HG03064 (cell line): ENCODE measurements around the gene INPP5A.
"Not testable (repeated sequence)": the region's sequence is repeated elsewhere in the genome, so short reads cannot be mapped to it uniquely, and the experiment has no call there.

ENCODE experiments used
- ATAC-seq: cut with Tn5 transposase; IDR thresholded peaks from one replicate; pipeline ENCODE4 v1.9.1; 2021; ENCODE audit warnings: low read depth; ENCODE audit not compliant: unreplicated experiment

Gene INPP5A

DNA sequence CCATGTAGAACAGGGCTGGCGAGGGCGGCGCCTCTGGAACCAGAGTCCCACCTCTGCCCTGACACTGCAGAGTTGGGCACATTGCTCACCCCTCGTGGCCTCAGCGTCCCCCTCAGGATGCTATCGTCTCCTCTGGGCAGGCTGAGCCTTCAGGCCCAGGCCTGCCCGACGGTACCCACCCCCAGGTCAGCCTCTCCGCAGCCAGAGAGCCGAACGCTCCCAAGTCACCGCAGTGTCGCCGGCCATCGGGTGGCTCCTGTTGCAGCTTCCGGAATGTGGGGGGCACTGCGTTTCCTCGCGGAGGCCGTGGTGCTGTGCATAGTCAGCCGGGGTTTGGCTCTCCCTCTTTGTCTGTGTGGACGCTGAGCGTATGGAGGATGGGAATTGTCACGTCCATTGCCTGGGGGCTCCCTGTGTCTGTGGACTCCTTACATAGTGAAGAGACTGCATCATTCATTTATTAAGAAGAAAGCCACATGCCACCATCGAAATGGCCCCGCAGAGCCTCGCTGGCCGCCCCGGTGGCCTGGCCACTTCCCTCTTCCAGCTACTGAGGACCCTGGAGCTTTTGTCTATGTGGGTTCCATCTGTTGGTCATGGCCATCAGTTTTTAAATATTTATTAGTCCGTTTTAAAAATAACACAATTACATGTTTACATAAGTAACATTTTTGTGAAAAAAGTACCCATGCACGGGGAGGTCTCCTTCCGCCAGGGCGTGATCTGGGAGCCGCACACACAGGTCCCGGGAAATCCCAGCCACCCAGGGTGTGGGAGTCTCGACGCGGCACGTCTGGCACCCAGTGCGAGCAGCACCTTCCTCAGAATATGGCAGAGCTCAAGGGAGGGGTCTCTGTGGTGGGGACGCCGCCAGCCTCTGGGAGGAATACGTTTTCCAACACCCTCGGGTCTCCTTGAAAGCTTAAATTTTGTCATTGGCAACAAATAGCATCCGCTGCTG is 232.8 kb downstream of the INPP5A start:
- ATAC-seq = no peak

DNA sequence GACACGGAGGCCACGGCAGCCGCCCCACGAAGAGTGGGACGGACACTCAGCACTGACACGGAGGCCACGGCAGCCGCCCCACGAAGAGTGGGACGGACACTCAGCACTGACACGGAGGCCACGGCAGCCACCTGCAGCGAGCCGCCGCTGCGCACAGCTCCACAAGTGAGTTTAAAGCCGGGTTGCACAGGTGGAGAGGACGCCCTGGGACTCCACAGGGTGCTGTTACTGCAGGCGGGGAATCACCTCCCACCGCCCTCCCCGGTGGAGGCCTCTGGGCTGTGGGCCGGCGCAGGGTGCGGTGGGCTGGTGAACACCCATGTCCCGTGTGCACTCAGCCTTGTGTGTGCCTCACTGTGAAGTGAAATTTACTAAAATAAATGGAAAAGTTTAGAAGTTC is 235.2 kb downstream of the INPP5A start:
- not testable (repeated sequence) for ATAC-seq

DNA sequence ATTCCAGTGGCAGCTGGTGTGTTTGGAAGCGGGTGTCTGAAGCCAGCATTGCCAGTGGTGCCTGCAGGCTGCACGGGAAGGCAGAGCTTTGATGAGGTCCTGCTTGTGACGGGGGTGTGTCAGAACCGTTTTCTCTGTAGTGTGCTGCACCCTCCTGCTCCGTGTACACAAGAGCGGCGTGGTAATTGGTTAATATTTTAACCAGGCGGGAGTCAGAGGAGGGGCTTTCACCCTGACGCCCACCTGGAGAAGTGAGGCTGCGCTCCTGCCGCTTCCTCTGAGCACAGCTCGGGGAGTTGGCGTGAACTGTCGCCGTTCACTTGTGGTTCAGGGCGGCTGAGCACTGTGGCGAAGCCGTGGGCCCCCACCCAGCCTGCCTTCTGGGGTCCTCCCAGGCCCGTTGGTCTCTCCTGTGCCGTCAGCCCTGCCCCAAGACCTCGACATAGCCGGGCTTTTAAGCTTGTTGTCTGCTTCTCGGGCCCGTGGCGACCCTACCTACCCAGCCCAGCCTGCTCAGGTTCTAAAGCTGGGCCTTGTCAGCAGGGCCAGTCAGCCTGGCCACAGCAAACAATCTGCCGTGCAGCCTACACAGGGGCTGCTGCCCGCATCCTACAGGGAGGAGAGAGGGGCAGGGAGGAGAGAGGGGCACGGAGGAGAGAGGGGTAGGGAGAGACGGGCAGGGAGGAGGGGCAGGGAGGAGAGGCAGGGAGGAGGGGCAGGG is 236.8 kb downstream of the INPP5A start:
- ATAC-seq = no peak

DNA sequence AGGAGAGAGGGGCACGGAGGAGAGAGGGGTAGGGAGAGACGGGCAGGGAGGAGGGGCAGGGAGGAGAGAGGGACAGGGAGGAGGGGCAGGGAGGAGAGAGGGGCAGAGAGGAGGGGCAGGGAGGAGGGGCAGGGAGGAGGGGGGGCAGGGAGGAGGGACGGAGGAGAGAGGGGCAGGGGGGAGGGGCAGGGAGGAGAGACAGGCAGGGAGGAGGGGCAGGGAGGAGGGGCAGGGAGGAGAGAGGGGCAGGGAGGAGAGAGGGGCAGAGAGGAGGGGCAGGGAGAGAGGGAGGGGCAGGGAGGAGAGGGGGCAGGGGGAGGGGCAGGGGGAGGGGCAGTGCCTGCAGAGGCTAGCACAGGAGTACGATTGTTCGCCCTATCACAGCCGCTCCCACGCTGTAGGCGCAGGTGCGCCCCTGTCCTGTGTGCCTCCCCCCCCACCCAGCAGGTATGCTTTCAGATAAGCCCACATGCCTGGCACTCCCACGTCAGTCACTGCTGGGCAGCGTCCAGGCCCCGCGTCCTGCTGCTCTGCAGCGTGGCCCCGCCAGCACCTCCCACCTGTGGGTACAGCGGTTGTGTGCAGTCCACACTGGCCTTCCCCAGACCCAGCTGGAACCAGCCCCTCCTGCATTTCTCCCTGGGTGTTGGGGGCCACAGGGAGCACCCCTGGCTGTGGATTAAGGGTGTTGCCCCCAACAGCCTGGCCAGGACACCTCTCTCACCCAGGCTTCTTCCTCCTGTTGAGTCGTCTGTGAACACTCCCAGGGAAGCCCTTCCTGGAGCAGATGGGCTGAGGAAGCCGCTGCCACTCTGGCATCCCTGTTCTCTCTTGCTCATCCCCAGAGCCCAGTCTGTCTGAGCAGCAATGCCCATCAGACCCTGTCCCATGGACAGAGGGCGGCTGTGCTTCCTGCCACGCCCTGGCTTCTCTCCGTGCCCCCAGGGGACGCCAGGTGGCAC is 237.6 kb downstream of the INPP5A start:
- no peak for ATAC-seq

DNA sequence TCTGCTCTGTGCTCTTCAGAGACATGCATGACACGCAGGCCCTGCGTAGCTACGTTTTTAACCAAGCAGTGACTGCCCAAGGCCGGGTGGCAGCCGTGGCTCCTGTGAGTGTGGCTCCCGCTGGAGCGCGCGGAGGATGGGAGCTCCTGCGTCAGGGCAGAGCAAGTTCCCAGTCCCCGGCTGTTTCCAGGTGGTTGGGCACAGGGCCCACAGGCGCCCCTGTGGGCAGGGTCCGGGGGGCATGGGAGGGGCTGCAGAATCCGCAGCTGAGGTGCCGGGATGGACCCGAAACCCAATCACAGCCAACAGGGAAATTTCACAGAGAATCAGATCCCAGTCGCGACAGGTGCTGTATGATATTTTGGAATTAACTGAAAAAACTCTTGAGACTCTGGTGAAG is 238.6 kb downstream of the INPP5A start:
- ATAC-seq = no peak

DNA sequence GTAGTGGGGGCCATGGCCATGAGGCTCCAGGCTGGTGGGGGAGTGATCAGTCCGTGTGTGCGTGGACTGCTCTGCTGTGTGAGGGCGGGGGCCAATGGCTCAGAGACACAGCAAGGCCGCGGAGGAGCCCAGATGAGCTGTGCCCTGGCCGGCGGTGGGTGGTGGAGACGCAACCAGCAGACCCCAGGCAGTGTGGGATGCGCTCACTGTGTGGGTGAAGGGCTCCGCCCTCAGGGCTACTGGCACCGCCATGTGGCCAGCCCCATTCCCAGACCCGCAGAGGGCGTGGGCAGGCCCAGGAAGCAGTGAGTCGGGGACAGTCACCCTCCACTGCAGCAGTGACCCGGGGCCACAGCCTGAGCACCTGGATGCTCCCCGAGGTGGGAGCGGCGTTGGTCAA is 239.2 kb downstream of the INPP5A start:
- no peak for ATAC-seq

DNA sequence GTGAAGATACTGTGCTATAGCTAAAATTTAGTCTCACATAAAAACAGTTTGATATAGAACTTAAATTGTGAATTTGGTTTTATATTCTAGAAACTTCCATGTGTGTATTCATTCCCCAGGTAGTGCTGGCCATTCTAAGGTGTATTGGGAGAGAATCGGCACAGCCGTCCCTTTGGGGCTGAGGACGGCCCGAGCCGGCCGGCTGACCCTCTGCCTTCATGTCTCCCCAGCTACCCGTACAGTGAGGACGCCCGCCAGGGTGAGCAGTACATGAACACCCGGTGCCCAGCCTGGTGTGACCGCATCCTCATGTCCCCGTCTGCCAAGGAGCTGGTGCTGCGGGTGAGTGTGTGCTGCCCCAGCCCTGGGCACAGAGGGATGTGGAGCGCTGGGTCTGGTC is 239.9 kb downstream of the INPP5A start:
- ATAC-seq = no peak

DNA sequence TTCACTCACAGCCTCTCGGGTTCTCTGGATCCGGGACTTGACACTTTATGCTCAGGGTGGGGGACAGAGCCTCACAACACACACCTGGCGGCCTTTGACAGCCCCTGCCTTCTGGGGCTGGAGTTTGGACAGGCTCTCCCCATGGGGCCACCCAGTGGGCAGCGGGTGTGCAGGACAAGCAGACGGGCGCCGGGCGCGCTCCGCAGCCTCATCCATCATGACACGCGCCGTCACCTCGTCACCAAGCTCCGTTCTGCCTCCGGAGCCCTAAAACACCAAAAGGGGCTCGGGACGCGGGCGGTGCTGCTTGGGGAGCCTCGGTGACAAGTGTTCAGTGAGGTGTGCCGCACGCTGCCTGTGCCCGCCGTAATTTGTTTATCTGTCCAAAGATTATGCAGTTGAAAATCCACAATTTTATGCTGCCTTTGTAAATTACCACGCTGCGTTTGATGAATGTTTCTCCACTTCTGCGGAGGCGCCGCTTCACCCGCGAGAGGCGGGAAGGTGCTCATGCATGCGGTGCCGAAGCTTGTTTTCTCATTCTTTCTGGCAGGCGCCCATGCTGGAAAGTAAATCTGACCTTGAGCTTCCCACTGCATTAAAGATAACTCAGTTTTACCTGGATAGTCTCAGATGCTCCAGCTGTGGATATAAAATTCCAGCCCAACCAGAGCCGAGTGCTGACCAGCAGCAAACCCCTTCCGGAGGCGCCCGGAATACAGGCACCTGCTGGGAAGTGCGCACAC is 242.1 kb downstream of the INPP5A start:
- no peak for ATAC-seq

DNA sequence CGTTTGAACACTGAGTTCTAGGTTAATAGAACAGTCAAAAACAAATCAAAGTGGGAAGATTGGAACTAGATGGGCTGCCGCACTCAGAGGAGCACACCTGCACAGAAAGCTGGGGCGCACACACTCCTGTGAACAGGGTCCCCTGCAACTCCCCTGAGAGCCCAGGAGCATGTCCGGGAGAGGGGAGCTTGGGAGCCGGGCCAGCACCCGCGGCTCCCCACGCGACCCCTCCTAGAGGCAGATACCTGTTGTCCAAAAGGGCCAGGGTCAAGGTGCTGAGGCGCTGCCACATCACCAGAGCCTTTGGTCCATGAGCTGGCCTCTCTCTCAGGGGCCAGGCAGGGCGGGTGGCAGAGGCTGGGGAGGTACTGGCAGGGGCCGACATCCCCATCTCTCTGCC is 242.8 kb downstream of the INPP5A start:
- no peak for ATAC-seq

DNA sequence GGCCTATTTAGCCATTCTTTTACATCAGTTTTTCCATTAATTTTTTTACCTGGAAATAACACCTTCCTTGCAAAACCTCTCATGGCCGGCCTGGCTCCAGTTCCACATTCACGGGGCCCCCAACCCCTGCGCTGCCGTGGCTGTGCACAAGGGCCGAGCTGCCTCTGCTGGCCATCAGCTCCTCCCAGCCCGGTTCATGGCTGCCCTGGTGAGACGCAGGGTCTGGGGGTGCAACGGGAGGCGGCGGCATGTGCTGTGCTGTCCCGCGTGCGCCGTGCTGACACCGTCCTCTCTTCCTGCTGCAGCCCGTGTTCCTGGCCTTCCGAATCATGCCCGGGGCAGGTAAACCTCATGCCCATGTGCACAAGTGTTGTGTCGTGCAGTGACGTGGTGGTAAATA is 244.0 kb downstream of the INPP5A start:
- no peak for ATAC-seq

DNA sequence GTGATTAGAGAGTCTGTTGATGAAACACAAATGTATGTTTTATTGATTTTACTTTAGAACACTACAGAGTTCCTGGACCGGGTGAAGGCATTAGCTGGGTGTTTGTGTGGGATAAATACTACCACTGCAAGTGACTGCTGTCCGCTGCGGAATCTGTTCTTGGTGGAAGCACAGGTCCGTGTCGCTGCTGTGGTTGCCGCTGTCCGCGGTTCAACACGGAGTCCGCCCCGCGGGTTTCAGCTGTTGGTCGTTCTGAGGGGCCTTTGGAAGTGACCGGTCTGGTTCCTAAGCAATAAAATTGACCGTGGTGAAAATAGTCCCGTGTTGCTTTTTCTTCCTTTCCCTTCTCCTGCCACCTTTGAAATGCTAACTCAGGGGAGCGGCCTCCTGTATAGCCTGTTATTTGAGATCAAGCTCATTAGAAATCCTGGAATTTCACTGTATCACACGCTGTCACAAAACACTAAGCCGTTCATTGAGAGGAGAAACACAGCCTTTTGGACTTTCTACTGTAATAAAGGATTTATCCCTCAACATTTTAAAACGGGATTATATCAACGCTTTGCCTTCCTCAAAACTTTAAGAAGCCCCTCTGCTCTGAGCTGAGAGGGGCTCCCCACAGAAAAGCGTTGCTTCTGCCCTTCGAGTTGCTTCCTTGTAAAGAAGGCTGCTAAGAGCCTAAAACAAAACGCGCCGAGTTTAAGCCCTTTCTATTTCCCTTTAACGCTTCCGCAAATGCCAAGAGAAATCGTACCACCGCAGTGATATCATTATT is 245.8 kb downstream of the INPP5A start:
- no peak for ATAC-seq

DNA sequence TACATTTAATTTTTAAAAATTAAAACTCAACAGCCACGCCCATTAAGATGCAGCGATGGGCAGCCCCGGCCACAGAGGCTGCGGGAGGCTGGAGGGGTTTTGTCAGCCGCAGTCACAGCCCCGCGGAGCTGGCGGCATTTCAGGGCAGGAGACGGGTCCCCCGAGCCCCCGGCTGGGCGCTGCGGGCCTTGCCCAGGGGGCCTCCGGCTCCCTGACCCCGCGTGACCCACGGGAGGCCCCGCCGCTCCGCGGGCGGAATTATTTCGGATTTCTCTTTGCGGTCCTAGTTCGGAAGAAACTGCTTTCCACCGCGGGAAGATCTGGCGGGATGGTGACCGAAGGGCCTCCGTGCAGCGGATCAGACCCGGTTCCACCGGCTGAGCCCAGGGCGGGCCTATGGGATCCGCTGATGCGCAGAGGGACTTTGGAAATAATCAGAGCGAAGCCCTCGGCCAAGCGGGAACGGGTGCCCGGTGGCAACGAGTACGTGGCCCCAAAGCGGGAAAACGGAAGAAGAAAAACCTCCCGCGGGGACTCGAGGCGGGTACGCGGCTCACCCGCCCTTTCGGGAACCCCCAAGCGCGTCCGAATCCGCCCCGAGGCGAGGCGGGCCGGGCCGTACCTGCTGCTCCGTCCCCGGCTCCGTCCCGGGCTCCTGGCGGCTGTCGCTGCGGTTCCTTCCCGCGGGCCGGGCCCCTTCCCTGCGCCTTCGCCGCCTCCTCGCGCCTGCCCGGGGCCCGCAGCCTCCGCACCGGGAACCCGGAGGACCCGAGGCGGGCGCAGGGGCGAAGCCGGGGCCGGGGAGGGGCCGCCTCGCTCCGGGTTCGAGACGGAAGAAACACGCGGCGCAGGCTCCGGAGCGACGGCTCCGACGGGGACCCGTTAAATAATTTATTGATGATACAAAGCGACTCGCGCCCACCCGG is 246.6 kb downstream of the INPP5A start:
- ATAC-seq = no peak

DNA sequence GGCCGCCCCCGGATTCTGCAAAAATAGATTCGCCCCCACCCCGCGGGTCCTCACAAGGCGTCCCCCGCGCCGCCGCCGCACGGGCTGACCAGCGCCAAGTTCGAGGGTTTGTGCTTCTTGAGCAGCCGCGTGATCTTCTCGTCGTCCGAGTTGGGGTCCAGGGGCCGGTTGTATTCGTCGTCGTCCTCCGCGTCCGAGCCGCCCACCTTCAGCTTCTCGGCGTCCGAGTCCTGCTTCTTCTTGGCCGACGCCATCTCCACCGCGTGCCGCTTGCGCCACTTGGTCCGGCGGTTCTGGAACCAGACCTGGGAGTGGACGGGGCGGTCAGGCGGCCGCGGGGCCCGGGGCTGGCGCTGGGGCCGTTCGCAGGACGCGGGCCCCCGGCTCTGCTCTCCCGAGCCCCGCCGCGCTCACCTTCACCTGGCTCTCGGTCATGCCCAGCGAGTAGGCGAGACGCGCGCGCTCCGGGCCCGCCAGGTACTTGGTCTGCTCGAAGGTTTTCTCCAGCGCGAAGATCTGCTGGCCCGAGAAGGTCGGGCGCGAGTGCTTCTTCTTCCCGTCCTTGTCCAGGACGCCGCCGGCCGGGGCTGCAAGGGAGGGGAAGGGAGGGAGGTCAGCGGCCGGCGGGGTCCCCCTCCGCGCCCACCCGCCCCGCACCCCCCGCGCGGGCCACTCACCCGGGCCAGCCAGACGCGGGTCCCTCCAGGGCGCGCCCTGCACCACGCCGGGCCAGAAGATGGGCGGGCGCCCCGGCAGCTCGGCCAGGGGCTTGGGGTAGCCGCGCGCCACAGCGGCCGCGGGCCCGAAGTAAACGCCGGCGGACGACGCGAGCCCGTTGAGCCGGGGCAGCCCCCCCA is 247.5 kb downstream of the INPP5A start:
- no peak for ATAC-seq

DNA sequence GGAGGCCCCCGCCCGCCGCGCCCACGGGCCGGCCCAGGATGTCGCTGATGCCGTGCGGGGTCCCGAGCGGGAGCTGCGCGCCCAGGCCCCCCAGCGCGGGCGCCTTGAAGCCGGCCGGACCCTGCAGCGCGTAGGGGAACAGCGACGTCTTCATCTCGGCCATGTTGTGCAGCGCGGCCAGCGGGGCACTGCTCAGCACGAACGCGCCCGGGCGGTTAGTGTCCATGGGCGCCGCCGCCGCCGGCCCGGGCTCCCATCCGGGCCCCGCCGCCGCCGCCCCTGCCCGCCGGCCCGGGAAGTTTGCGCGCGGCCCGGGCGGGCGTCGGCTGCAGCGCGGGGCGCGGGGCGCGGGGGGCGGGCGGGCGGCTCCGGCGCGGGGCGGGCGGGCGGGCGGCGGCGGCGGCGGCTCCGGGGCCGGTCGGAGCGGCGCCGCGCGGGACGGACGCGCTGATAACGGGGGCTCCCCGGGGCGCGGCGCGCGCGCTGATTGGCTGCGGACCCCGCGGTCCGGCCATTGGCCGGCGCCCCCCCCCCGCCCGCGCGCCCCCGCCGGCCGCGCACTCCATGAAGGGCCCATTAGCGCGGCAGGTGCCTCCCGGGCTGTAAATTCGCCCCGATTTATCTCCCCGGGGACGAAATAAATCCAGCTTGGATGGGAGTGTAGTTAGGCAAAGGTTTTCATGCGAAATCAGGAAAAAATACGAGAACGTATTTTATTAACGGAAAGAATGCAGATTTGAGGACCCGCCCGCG is 248.3 kb downstream of the INPP5A start, which contains the start of gene NKX6-2:
Gene NKX6-2, minus strand, starts transcription at position 425 of the 753 bp plus-strand sequence. Its CDS starts 199 bp downstream, at position 226.
- ATAC-seq = no peak

DNA sequence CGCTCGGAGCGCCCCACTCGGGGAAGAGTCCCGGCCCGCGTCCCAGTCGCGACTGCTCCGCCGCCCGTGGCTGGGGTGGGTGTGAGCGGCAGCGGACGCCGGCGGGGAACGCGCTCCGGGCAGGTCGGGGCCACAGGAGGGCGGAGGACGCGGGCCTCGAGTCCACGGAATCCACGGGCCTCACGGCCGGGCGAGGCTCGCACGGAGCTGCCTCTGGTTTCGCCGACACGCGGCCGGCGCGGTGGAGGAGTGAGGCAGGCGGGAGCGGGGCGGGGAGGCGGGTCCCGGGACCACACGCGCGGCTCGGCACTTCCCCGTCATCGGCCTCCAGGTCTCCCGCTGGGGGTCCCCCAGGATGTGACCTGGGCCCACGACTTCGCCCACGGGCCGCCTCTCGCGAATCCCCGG is 248.9 kb downstream of the INPP5A start:
- no peak for ATAC-seq

DNA sequence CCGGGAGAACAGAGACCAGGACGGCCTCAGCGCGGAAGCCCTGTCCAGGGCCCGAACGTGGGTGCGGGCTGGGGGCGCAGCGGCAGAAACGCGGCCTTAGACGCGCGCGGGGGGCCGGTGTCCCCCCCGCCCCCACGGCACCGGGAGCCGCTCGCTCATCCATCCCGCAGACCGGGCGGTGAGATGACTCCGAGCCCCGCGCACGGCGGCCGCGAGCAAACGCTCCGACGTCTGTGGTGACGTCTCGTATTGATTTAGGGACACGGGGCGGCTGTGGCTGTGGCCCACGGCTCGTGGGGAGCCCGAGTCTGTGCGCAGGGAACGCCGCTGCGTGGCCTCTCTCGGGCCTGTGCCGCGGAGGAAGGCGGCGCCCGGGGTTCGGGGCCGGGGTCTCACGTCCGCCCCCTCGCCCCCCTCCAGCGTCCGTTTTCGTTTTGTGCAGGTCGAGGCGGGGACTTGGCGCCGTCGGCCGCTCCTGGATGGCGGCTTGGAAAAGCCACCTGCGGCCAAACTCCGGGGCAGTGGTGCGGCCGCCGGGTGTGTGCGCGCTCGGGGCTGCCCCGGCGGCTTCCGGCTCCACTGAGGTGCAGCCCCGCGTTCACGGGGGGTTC is 249.4 kb downstream of the INPP5A start:
- ATAC-seq = no peak
